Prostate gland (tissue), 2 donors: ENCODE measurements around the gene WWOX.

Experiments used
- POLR2A ChIP-seq: fragments of 450-650 bp; IDR thresholded peaks from one replicate; pipeline ENCODE4 v1.6.1; 2016; ENCODE audit warnings: antibody characterized with exemption, mild to moderate bottlenecking
- POLR2AphosphoS5 ChIP-seq: sonication (generic); formaldehyde crosslinking; IDR thresholded peaks from one replicate; pipeline ENCODE4 v1.6.1; 2017; ENCODE audit warnings: antibody characterized with exemption
- TF ChIP-seq, protein P1 (sequence below), 4 experiments: fragments of 200-600 bp in 2 of 4; fragments of 450-650 bp in 2 of 4; sonication (generic) in 2 of 4; IDR thresholded peaks; 1 replicate in 3 of 4; 2 replicates in 1 of 4; pipeline ENCODE4 v1.5.1; 2016 to 2019; ENCODE audit warnings: antibody characterized with exemption in 4 of 4, mild to moderate bottlenecking in 2 of 4, moderate library complexity in 2 of 4

DNA sequence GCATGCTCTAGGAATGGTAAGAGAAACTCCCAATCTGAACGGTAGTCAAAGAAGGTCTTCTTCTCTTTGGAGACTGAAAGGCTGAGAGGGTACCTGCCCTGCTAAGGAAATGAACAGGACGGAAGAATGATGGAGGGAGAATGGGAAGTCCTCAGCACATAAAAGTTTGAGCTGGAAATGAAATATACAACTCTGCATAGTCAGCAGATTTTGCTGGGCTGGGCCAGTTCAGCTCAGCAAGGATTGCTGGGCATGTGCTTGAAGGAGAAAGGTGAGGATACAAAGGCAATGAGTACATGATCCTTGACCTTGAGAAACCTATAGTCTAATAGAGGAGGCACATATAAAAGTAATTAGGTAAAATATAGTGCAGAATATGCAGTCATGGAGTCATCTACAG is 831.8 kb downstream of the WWOX start:
- TF ChIP-seq POLR2A (no peak), POLR2AphosphoS5 (no peak)
- TF ChIP-seq, protein P1, sequence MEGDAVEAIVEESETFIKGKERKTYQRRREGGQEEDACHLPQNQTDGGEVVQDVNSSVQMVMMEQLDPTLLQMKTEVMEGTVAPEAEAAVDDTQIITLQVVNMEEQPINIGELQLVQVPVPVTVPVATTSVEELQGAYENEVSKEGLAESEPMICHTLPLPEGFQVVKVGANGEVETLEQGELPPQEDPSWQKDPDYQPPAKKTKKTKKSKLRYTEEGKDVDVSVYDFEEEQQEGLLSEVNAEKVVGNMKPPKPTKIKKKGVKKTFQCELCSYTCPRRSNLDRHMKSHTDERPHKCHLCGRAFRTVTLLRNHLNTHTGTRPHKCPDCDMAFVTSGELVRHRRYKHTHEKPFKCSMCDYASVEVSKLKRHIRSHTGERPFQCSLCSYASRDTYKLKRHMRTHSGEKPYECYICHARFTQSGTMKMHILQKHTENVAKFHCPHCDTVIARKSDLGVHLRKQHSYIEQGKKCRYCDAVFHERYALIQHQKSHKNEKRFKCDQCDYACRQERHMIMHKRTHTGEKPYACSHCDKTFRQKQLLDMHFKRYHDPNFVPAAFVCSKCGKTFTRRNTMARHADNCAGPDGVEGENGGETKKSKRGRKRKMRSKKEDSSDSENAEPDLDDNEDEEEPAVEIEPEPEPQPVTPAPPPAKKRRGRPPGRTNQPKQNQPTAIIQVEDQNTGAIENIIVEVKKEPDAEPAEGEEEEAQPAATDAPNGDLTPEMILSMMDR (IDR thresholded peaks at IDR 0.05): no peak
